PFSK-1 (cell line): Measurements from ENCODE around the gene QPRT.

Experiments
- POLR2AphosphoS5 ChIP-seq: IDR thresholded peaks from 2 replicates; pipeline ENCODE4 v1.6.1; 2012; ENCODE audit warnings: low read depth, mild to moderate bottlenecking, control low read depth, low read length, moderate library complexity
- REST ChIP-seq, 2 experiments: IDR thresholded peaks; 2 replicates each; pipeline versions ENCODE4 v1.6.1 to v1.8.0; 2011 to 2012; ENCODE audit warnings: low read depth in 2 of 2, low read length in 2 of 2, control low read depth in 1 of 2, inconsistent platforms in 1 of 2, mild to moderate bottlenecking in 1 of 2, moderate library complexity in 1 of 2; ENCODE audit not compliant: insufficient read depth in 1 of 2
- TAF1 ChIP-seq: IDR thresholded peaks from 2 replicates; pipeline ENCODE4 v1.6.1; 2012; ENCODE audit warnings: low read length, control low read depth, borderline replicate concordance; ENCODE audit not compliant: insufficient read depth

- TF ChIP-seq REST (IDR thresholded peaks at IDR 0.05; ENCODE audit: insufficient read depth in 1 of 2, low read depth in 2 of 2, low read length in 2 of 2) (no peak), POLR2AphosphoS5 (no peak), TAF1 (no peak)
These were observed 20.3 kb upstream of the QPRT start for GRCh38 chr16:29658705-29659104.
